Measurements from ENCODE around the gene CDCP1. TPM values are rescaled to one million over a fixed set of nuclear protein-coding genes. Genes with fewer than 3 reads are reported as not detected.

Gene CDCP1
- total RNA-seq, 6 donors from 2014 or later, result 9.9 to 32.7 (median 19.2) TPM

DNA sequence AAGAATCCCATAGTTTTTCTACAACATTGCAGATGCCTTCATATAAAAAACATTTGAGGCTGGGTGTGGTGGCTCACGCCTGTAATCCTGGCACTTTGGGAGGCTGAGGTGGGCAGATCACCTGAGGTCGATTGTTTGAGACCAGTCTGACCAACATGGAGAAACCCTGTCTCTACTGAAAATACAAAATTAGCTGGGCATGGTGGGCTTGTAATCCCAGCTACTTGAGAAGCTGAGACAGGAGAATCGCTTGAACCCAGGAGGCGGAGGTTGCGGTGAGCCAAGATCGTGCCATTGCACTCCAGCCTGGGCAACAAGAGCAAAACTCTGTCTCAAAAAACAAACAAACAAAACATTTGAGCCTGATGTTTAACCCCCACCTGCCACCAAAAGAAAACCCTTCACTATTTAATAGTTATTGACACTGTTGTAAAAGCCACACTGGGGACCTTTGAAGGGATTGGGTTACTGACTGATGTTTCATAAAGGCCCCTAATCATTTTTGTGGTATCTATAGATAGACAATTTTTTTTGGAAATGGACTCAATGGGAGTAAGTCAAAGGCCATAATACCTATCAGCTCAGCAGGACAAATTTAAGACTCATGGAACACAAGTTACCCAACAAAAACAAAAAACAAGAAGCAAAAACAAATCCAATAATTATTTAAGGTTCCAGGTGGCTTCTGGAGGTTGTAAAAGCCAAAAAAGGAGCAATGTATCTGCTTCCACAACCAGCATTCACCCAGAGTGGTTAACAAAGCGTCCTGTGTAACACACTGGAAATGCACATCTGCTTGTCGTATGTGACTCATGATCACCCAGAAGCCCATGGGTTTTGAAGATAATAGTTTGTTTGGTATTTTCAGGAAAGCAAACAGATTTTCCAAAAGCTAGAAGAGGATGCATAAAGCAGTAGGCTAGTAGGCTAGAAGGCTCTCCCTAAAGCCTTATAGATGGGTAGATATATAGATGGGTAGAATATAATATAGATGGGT lies 41.2 kb downstream of the CDCP1 start:
- ATAC-seq (ENCODE audit: low FRiP score in 2 of 2), result no peak
- Histone ChIP-seq H3K9me3 (no peaks in the 10 kb centered on the region), H3K4me3 (no peak overlapping the region), H3K4me1 (peaks cover 0 to 3% (median 0%) of the 10 kb centered on the region in 4 donors), H3K27ac (no peak overlapping the region), H3K27me3 (no peaks in the 10 kb centered on the region), H3K36me3 (no peaks in the 10 kb centered on the region)
- no peak for DNase-seq
- 85 to 92% methylated on average over 8 of the region's 8 CpGs for WGBS, 2 donors
- TF ChIP-seq POLR2A (IDR thresholded peaks at IDR 0.05), result no peak
- TF ChIP-seq, protein P1, sequence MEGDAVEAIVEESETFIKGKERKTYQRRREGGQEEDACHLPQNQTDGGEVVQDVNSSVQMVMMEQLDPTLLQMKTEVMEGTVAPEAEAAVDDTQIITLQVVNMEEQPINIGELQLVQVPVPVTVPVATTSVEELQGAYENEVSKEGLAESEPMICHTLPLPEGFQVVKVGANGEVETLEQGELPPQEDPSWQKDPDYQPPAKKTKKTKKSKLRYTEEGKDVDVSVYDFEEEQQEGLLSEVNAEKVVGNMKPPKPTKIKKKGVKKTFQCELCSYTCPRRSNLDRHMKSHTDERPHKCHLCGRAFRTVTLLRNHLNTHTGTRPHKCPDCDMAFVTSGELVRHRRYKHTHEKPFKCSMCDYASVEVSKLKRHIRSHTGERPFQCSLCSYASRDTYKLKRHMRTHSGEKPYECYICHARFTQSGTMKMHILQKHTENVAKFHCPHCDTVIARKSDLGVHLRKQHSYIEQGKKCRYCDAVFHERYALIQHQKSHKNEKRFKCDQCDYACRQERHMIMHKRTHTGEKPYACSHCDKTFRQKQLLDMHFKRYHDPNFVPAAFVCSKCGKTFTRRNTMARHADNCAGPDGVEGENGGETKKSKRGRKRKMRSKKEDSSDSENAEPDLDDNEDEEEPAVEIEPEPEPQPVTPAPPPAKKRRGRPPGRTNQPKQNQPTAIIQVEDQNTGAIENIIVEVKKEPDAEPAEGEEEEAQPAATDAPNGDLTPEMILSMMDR (IDR thresholded peaks at IDR 0.05), result no peak
- no peak for TF ChIP-seq POLR2AphosphoS5 (IDR thresholded peaks at IDR 0.05)
- no peak for TF ChIP-seq EP300 (IDR thresholded peaks at IDR 0.05)

DNA sequence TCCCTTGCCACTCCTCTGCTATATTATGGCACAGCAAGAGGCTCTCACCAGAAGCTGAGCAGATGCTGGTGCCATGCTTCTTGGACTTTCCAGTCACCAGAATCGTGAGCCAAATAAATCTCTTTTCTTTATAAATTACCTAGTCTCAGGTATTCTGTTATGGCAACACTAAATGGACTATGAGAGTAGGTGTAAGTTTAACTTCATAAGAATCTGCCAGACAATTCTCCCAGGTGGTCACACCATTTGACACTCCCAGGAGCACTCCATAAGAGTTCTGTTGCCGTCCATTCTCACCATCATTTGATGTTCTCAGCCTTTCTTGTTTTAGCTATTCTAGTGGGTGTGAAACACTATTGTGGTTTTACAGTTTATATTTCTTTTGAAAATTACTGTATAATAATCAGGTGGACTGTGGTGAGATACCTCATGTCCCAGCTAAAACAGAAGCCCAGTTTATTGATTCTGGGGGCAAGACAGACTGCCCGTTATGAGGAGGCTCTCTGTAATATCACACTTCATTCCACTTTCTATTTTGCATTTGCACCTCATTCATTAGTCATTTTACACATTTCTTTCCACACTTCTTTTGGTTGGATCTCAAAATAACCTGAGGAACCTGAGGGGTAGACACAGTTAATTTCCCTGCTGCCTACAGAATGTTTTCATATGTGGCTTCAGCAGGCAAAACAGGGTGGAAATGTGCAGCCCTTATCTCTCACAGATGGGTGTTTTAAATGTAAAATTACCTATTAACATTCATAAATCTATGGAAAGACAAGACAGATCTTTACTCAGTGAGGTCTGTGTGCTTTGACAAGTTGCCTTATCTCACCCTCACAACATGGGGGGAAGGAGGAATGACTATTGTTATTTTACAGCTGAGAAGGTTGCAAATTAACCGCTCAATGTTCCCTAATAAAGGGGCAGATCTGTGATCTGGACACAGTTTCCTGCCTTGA lies 42.1 kb downstream of the CDCP1 start:
- no peak for DNase-seq
- H3K4me3 ChIP-seq, result no peak overlapping the region

DNA sequence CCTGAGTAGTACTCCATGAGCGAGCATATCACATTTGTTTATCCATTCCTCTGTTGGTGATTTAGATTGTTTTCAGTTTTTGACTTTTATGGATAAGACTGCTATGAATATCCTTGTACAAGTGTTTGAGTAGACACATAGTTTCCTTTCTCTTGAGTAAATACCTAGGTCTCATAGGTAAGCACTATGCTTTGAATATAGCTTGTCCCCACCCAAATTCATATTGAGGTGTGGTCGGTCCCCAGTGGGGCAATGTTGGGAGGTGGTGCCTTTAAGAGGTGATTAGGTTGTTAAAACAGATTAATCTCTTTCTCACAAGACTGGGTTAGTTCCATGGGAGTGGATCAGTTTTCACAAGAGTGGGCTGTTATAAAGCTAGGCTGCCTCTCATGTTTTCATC lies 42.8 kb downstream of the CDCP1 start:
- H3K36me3 ChIP-seq, result no peaks in the 10 kb centered on the region
- H3K27me3 ChIP-seq, result no peaks in the 10 kb centered on the region
- H3K4me1 ChIP-seq, result no peaks in the 10 kb centered on the region
- H3K4me3 ChIP-seq, result no peak overlapping the region
- DNase-seq, result no peak
- no peak overlapping the region for H3K27ac ChIP-seq
- TF ChIP-seq EP300 (IDR thresholded peaks at IDR 0.05), result no peak
- no peak for TF ChIP-seq POLR2AphosphoS5 (IDR thresholded peaks at IDR 0.05)
- TF ChIP-seq, protein P1 (IDR thresholded peaks at IDR 0.05), result no peak
- TF ChIP-seq POLR2A (IDR thresholded peaks at IDR 0.05), result no peak
- ATAC-seq (ENCODE audit: low FRiP score in 2 of 2), result no peak
- no peaks in the 10 kb centered on the region for H3K9me3 ChIP-seq
- WGBS, 2 donors, result 86 to 93% methylated on average over 2 of the region's 2 CpGs

More for the DNA sequence above, 42.1 kb downstream of the CDCP1 start:
- Histone ChIP-seq H3K27ac (no peak overlapping the region), H3K36me3 (no peaks in the 10 kb centered on the region), H3K27me3 (no peaks in the 10 kb centered on the region), H3K9me3 (no peaks in the 10 kb centered on the region), H3K4me1 (no peaks in the 10 kb centered on the region)
- no peak for ATAC-seq (ENCODE audit: low FRiP score in 2 of 2)
- WGBS, 2 donors, result 79 to 83% methylated on average over 4 of the region's 4 CpGs
- TF ChIP-seq EP300 (IDR thresholded peaks at IDR 0.05) (no peak), POLR2A (IDR thresholded peaks at IDR 0.05) (no peak), POLR2AphosphoS5 (IDR thresholded peaks at IDR 0.05) (no peak)
- TF ChIP-seq, protein P1 (IDR thresholded peaks at IDR 0.05), result no peak

DNA sequence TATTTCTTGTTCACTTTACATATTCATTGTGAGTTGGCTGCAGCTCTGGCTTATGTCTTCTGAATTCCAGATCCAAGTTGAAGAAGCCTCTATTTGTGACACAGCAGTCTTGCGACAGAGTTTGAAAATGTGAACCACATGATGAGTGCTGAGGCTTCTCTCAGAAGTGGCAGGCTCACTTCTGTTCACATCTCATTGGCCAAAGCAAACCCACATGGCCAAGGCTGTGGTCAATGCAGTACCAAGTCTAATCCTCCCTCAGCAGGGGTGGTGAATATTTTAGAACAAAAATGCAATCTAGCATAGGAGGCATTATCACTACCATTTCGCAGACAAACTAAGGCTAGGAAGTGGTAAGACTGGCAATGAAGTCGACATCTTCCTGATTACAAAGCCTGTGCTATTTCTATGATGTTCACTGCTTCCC lies 45.2 kb downstream of the CDCP1 start:
- no peaks in the 10 kb centered on the region for H3K36me3 ChIP-seq
- H3K9me3 ChIP-seq, result no peaks in the 10 kb centered on the region
- no peaks in the 10 kb centered on the region for H3K27me3 ChIP-seq
- H3K27ac ChIP-seq, result no peak overlapping the region
- H3K4me1 ChIP-seq, result no peaks in the 10 kb centered on the region
- ATAC-seq (ENCODE audit: low FRiP score in 2 of 2), result peak in 1 of 2 donors; percentile 50
- no peak overlapping the region for H3K4me3 ChIP-seq
- WGBS, 2 donors, result 76 to 82% methylated on average over 3 of the region's 3 CpGs
- peak in 1 of 2 donors; percentile 67 for DNase-seq
- TF ChIP-seq EP300 (IDR thresholded peaks at IDR 0.05) (no peak), POLR2AphosphoS5 (IDR thresholded peaks at IDR 0.05) (no peak), POLR2A (IDR thresholded peaks at IDR 0.05) (no peak)
- TF ChIP-seq, protein P1 (IDR thresholded peaks at IDR 0.05), result no peak

Measured in upper lobe of left lung (tissue), 6 donors.